Stimulated activated CD8-positive, alpha-beta memory T cell treated with anti-CD3 and anti-CD28 coated beads, Interleukin-7, amount 100 ng/mL, for 4 hours (primary cell): ENCODE data around the gene NRP1.

ENCODE experiments used
- DNase-seq, 2 donors: peaks; one replicate each; pipeline ENCODE4 v3.0.0-alpha.2; 2020; ENCODE audit warnings: low read depth in 2 of 2

Gene NRP1

GRCh38 chr10:33291053-33291592 is 43.3 kb downstream of the NRP1 start:
- no peak for DNase-seq

DNA sequence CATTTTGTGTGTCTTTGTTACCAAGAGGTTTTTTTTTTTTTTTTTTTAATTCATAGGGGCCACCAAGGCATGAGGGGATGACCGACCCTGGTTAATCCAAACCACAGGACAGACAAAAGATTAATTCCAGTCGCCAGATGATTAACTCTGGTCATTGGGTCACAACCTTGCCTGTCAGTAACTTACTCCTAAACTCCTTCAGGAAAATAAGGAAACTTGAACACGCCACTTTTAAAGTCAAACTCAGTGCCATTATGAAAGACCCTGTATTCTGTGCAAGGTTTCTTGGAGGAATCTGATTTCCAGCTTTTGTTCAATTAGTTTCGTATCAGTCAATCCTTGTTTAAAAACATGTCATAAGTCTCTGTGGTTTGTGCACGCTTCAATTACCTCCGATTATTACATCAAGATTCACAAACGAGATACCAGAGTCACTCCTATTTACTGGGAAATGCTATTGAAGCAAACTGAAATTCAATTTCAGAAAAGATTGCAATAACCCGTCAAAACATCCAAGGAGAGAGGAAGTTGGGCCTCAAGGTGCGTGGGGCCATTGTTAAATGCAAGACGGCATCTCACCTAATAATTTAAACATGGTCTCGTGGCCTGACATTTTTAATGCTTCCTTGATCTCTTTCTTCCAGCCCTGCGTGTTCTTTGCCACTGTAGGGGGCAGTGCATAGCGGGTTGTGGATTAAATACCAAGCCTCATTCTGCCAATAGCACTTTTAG is 44.0 kb downstream of the NRP1 start:
- DNase-seq = no peak

GRCh38 chr10:33289776-33290175 is 44.7 kb downstream of the NRP1 start:
- DNase-seq = no peak

- no peak for DNase-seq
These were observed 46.3 kb downstream of the NRP1 start for GRCh38 chr10:33288127-33288526.

- no peak for DNase-seq
These were observed 47.4 kb downstream of the NRP1 start for GRCh38 chr10:33287112-33287511.

DNA sequence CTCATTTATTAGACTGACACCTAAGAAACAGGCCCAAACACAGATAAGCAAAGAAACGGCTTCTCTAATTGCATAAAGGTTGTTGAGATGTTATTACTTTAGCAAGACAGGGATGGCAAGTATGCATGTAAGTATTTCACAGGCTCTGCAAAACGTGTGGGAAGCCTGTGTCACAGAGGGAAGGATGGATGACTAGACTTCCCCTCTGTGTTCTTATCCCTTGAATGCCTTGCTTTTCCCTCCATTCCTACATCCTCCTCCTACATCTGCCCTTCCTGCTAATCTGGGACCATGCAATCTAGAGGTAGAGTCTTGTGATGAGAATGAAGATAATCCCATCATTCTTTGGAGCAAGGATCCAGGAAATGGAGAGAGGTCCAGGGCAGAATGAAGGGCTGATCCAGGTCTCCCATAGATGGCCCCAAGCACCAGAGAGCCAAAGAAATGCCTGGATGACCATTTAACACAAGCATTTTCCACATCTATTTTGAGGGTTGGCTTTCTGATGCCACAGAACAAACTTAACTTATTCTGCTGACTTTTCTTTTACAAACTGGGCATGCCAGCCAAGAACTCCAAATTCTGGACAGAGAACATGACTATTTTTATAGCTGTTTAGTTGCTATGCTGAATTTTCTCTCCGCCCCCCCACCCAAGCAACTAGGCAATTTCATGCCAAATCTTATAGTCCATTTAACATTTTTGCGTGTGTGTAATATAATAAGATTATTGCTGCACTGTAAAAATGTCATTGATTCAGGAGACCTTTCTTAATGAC is 48.1 kb downstream of the NRP1 start:
- DNase-seq = no peak

- DNase-seq = no peak
These were observed 49.5 kb downstream of the NRP1 start for GRCh38 chr10:33284945-33285344.

GRCh38 chr10:33279811-33280602 is 54.5 kb downstream of the NRP1 start:
- DNase-seq = no peak

DNA sequence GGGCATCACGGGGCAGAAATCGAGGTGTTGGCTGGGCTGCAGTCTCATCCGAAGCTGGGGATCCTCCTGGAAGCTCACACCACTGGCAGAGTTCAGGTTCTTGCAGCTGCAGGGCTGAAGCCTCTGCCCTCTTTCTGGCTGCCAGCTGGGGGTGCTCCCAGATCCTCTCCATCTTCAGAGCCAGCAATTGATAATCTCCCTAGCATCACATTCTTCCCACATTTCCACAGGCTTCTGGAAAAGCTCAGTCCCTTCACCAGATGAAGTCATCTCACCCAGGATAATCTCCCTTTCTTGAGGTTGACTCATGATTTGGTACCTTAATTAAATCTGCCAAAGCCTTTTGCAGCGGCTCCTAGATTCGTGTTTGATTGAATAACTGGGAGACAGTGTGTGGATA is 55.2 kb downstream of the NRP1 start:
- no peak for DNase-seq

DNA sequence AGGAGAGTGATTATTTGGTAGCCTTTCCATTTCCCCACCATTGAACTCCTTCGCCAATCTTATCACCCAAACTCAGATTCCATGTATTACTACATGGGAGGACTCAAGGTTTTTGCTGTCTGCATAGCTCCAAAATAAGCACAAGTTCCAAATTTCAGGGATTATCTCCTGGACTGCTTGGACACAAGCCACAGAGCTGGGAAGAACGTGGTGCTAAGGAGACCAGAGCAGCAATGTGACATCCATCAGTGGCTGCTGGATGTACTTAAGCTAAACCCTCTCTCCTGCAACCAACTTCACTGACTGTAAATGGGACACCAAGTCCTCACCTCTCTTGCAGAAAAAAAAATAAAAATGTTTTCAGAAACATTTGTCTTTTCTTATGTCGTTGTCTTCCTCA is 56.3 kb downstream of the NRP1 start:
- no peak for DNase-seq

GRCh38 chr10:33277135-33277536 is 57.3 kb downstream of the NRP1 start:
- no peak for DNase-seq

DNA sequence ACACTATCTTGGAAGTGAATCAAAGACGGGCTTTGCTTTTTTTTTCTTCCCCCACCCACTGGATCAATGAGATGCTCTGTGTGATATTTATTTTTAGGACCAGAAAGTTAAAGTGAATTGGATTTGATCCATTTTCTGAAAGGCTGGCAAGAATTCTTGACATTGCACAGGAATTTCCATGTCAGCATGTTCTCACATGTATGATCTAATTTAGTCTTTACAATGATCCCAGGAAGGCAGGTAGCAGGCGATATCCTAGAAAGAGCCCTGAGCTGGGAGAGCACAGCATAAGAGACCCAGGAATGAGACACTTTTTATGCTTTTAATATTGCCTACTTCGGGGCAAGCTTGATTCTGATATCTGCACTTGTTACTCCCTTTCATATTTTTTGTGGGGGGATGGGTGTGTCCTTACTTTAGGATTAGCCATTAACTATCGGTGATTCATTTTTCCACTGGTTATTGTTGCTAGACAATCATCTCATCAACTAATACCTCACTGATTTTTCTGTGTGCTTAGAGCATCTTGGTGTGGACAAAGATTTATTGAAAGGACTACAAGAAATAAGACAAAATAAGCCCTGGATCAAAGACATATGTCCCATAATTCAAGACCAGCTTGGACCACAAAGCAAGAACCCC is 58.1 kb downstream of the NRP1 start:
- no peak for DNase-seq

- DNase-seq = no peak
These were observed 60.2 kb downstream of the NRP1 start for GRCh38 chr10:33274096-33274785.

DNA sequence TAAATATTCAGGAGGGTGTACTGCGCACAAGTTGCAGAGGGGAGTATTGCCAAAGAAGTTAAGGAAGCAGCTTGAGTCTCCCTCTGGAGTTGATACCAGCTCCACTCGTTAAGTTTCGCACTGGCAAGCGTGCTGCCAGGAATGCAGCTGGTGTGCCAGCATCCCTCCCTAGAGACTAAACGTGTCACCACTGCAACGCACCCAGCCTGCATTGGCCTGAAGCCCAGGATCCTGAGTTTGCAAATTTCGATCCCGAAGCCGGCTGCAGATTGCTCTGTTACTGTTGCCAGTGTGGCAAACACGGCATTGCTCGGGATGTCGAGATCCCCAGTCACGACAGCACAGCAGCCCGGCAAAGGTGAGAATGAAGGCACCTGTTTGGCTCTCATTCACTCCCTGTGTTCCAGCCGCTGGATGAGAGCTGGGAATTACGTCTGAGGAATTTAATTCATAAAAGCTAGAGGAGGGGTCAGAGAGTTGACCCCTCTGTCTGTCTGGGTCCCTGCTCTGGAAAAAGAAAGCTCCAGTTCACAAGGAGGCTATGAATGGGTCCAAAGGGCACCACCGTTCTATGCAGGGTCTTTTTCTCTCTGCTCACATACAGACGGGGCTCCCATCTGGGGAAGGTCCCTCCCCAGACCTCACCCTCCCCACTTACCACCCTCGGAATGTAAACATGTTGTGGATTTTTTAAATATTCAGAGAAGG is 61.0 kb downstream of the NRP1 start:
- DNase-seq = no peak

GRCh38 chr10:33272635-33273034 is 61.8 kb downstream of the NRP1 start:
- no peak for DNase-seq

DNA sequence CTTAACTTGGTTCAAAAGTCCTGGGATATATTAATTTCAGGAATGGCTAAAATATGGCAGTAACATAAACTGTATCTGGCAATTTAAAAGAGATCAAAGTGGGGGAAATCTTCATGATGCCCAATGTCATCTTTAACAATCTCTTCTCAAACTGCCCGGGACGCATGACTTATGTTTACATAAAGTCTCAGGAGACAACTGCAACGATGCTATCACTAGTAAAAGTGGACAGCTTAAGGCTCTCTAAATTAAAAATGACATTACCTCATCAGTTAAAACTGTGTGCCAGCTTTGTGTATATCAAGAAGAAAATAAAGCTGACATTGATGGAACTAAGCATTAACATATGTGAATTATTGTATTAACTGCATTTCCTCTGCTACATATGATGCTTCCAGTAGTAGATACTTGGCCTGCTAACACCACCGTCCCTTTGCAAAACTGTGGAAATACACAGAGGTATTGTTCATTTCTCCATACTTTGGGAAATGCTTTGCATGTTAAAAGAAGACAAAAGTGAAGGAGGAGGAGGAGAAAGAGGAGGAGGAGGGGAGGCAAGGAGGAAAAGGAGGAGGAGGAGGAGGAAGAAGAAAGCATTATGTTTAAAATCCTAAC is 62.4 kb downstream of the NRP1 start:
- DNase-seq = no peak

GRCh38 chr10:33270971-33271370 is 63.5 kb downstream of the NRP1 start:
- no peak for DNase-seq

DNA sequence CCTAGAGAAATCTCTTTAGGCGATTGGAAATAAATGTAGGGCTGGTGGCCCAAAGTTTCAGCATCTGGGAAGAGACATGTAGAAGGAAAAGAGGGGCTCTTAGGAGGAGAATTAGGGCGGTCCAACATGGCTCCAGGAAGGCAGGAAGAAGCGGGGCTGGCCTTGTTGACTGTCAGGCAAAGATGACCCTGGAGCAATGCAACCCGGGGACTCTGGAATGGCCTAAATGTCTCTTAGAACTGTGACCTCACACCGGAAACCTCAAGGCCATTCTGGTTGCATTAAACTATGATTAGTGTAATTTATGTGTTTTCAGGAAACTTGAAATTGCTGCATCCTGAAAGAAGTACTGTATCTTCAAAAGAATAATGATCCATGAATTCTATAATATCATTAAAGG is 66.8 kb downstream of the NRP1 start:
- no peak for DNase-seq

GRCh38 chr10:33265621-33266020 is 68.8 kb downstream of the NRP1 start:
- DNase-seq = no peak

DNA sequence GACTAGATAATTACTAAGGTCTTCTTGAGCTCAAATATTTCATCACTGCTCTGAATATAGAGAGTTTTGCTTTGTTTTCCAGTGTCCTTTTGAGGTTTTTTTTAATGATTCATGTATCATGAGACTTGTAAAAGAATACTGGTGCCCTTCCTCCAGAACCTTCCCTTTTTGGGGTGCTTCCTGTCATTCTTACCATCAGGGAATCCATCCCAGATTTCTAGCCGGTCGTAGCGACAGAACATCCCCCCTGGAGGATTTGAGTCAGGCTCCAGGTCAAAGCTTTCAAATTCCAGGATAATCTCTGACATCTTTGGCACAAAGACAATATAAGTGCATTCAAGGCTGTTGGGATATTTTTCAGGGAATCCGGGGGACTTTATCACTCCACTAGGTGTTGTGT is 71.0 kb downstream of the NRP1 start:
- no peak for DNase-seq
